ENCODE data around the gene TMEM125.

Gene TMEM125

GRCh38 chr1:43274125-43274803 lies 4.5 kb downstream of the TMEM125 start:
- WGBS (ENCODE audit: insufficient coverage, insufficient read length) = no CpG with 5 or more reads among the region's 11 CpGs
- no peaks in the 10 kb centered on the region for H3K27me3 ChIP-seq (ENCODE audit: control insufficient read depth, insufficient read depth, low read length)
- H3K4me3 ChIP-seq (ENCODE audit: low read length) = no peak overlapping the region
- H3K9me3 ChIP-seq (ENCODE audit: control insufficient read depth, insufficient read depth, low read length) = no peaks in the 10 kb centered on the region
- H3K27ac ChIP-seq (ENCODE audit: low read length) = no peak overlapping the region
- no peak for DNase-seq (ENCODE audit: low read depth, low spot score)
- H3K4me1 ChIP-seq (ENCODE audit: control insufficient read depth, insufficient read depth, low read length) = peaks cover 5% of the 10 kb centered on the region
- H3K36me3 ChIP-seq (ENCODE audit: control insufficient read depth, insufficient read depth, low read length) = peaks cover 7% of the 10 kb centered on the region; the same call in 1 of the 2 replicates

GRCh38 chr1:43274804-43275180 lies 5.0 kb downstream of the TMEM125 start:
- peaks cover 5% of the 10 kb centered on the region for H3K4me1 ChIP-seq (ENCODE audit: control insufficient read depth, insufficient read depth, low read length)
- no peaks in the 10 kb centered on the region for H3K9me3 ChIP-seq (ENCODE audit: control insufficient read depth, insufficient read depth, low read length)
- no CpG with 5 or more reads among the region's 8 CpGs for WGBS (ENCODE audit: insufficient coverage, insufficient read length)
- H3K36me3 ChIP-seq (ENCODE audit: control insufficient read depth, insufficient read depth, low read length) = peaks cover 7% of the 10 kb centered on the region; the same call in 1 of the 2 replicates
- no peak for DNase-seq (ENCODE audit: low read depth, low spot score)
- no peaks in the 10 kb centered on the region for H3K27me3 ChIP-seq (ENCODE audit: control insufficient read depth, insufficient read depth, low read length)
- H3K4me3 ChIP-seq (ENCODE audit: low read length) = no peak overlapping the region
- no peak overlapping the region for H3K27ac ChIP-seq (ENCODE audit: low read length)

GRCh38 chr1:43275826-43276620 lies 6.2 kb downstream of the TMEM125 start:
- Histone ChIP-seq H3K27me3 (ENCODE audit: control insufficient read depth, insufficient read depth, low read length) (no peaks in the 10 kb centered on the region), H3K36me3 (ENCODE audit: control insufficient read depth, insufficient read depth, low read length) (peaks cover 7% of the 10 kb centered on the region; the same call in 1 of the 2 replicates), H3K4me1 (ENCODE audit: control insufficient read depth, insufficient read depth, low read length) (peaks cover 3% of the 10 kb centered on the region), H3K9me3 (ENCODE audit: control insufficient read depth, insufficient read depth, low read length) (no peaks in the 10 kb centered on the region), H3K4me3 (ENCODE audit: low read length) (no peak overlapping the region), H3K27ac (ENCODE audit: low read length) (no peak overlapping the region)
- DNase-seq (ENCODE audit: low read depth, low spot score) = no peak
- WGBS (ENCODE audit: insufficient coverage, insufficient read length) = no CpG with 5 or more reads among the region's 12 CpGs

- peaks cover under 1% of the 10 kb centered on the region for H3K4me1 ChIP-seq (ENCODE audit: control insufficient read depth, insufficient read depth, low read length)
- H3K27me3 ChIP-seq (ENCODE audit: control insufficient read depth, insufficient read depth, low read length) = no peaks in the 10 kb centered on the region
- no peak for DNase-seq (ENCODE audit: low read depth, low spot score)
- no peak overlapping the region for H3K4me3 ChIP-seq (ENCODE audit: low read length)
- no peaks in the 10 kb centered on the region for H3K9me3 ChIP-seq (ENCODE audit: control insufficient read depth, insufficient read depth, low read length)
- H3K36me3 ChIP-seq (ENCODE audit: control insufficient read depth, insufficient read depth, low read length) = peaks cover 7% of the 10 kb centered on the region; the same call in 1 of the 2 replicates
- no CpG with 5 or more reads among the region's 7 CpGs for WGBS (ENCODE audit: insufficient coverage, insufficient read length)
- H3K27ac ChIP-seq (ENCODE audit: low read length) = no peak overlapping the region
These were observed 6.9 kb downstream of the TMEM125 start for GRCh38 chr1:43276673-43277072.

GRCh38 chr1:43277116-43277876 lies 7.5 kb downstream of the TMEM125 start:
- H3K27me3 ChIP-seq (ENCODE audit: control insufficient read depth, insufficient read depth, low read length) = no peaks in the 10 kb centered on the region
- H3K4me1 ChIP-seq (ENCODE audit: control insufficient read depth, insufficient read depth, low read length) = no peaks in the 10 kb centered on the region; the same call in 1 of the 2 replicates
- peaks cover 7% of the 10 kb centered on the region; the same call in 1 of the 2 replicates for H3K36me3 ChIP-seq (ENCODE audit: control insufficient read depth, insufficient read depth, low read length)
- DNase-seq (ENCODE audit: low read depth, low spot score) = no peak
- no peak overlapping the region for H3K27ac ChIP-seq (ENCODE audit: low read length)
- H3K4me3 ChIP-seq (ENCODE audit: low read length) = no peak overlapping the region
- H3K9me3 ChIP-seq (ENCODE audit: control insufficient read depth, insufficient read depth, low read length) = no peaks in the 10 kb centered on the region
- WGBS (ENCODE audit: insufficient coverage, insufficient read length) = no CpG with 5 or more reads among the region's 7 CpGs

- Histone ChIP-seq H3K27ac (ENCODE audit: low read length) (no peak overlapping the region), H3K4me1 (ENCODE audit: control insufficient read depth, insufficient read depth, low read length) (no peaks in the 10 kb centered on the region; the same call in 1 of the 2 replicates), H3K36me3 (ENCODE audit: control insufficient read depth, insufficient read depth, low read length) (no peaks in the 10 kb centered on the region), H3K4me3 (ENCODE audit: low read length) (no peak overlapping the region), H3K9me3 (ENCODE audit: control insufficient read depth, insufficient read depth, low read length) (no peaks in the 10 kb centered on the region), H3K27me3 (ENCODE audit: control insufficient read depth, insufficient read depth, low read length) (no peaks in the 10 kb centered on the region)
- no CpG with 5 or more reads among the region's 5 CpGs for WGBS (ENCODE audit: insufficient coverage, insufficient read length)
- DNase-seq (ENCODE audit: low read depth, low spot score) = no peak
These were observed 9.4 kb downstream of the TMEM125 start for GRCh38 chr1:43279161-43279560.

GRCh38 chr1:43279666-43280065 lies 9.9 kb downstream of the TMEM125 start:
- no peak for DNase-seq (ENCODE audit: low read depth, low spot score)
- Histone ChIP-seq H3K36me3 (ENCODE audit: control insufficient read depth, insufficient read depth, low read length) (no peaks in the 10 kb centered on the region), H3K9me3 (ENCODE audit: control insufficient read depth, insufficient read depth, low read length) (no peaks in the 10 kb centered on the region), H3K4me3 (ENCODE audit: low read length) (no peak overlapping the region), H3K27me3 (ENCODE audit: control insufficient read depth, insufficient read depth, low read length) (no peaks in the 10 kb centered on the region), H3K4me1 (ENCODE audit: control insufficient read depth, insufficient read depth, low read length) (peaks cover 1% of the 10 kb centered on the region), H3K27ac (ENCODE audit: low read length) (no peak overlapping the region)
- WGBS (ENCODE audit: insufficient coverage, insufficient read length) = no CpG with 5 or more reads among the region's 6 CpGs

GRCh38 chr1:43280692-43281091 lies 10.9 kb downstream of the TMEM125 start:
- DNase-seq (ENCODE audit: low read depth, low spot score) = no peak
- Histone ChIP-seq H3K4me1 (ENCODE audit: control insufficient read depth, insufficient read depth, low read length) (peaks cover 4% of the 10 kb centered on the region), H3K27me3 (ENCODE audit: control insufficient read depth, insufficient read depth, low read length) (no peaks in the 10 kb centered on the region), H3K9me3 (ENCODE audit: control insufficient read depth, insufficient read depth, low read length) (no peaks in the 10 kb centered on the region), H3K27ac (ENCODE audit: low read length) (no peak overlapping the region), H3K4me3 (ENCODE audit: low read length) (no peak overlapping the region), H3K36me3 (ENCODE audit: control insufficient read depth, insufficient read depth, low read length) (no peaks in the 10 kb centered on the region)
- no CpG with 5 or more reads among the region's 2 CpGs for WGBS (ENCODE audit: insufficient coverage, insufficient read length)

- DNase-seq (ENCODE audit: low read depth, low spot score) = no peak
- H3K9me3 ChIP-seq (ENCODE audit: control insufficient read depth, insufficient read depth, low read length) = no peaks in the 10 kb centered on the region
- no peak overlapping the region for H3K4me3 ChIP-seq (ENCODE audit: low read length)
- WGBS (ENCODE audit: insufficient coverage, insufficient read length) = no CpG with 5 or more reads among the region's 15 CpGs
- H3K27me3 ChIP-seq (ENCODE audit: control insufficient read depth, insufficient read depth, low read length) = no peaks in the 10 kb centered on the region
- H3K36me3 ChIP-seq (ENCODE audit: control insufficient read depth, insufficient read depth, low read length) = no peaks in the 10 kb centered on the region
- no peak overlapping the region for H3K27ac ChIP-seq (ENCODE audit: low read length)
- peaks cover 9% of the 10 kb centered on the region for H3K4me1 ChIP-seq (ENCODE audit: control insufficient read depth, insufficient read depth, low read length)
These were observed 12.7 kb downstream of the TMEM125 start for GRCh38 chr1:43282220-43283195.

All from iPS DF 6.9 (cell line).